H1 (cell line): ENCODE results near the gene KDM4E. TPM values are rescaled to one million over a fixed set of nuclear protein-coding genes. Genes with fewer than 3 reads are reported as not detected.

ENCODE experiments used
- ASH2L ChIP-seq: fragments of 200-600, 300-600 bp; sonication (generic); IDR thresholded peaks from one replicate; pipeline ENCODE4 v1.7.1; 2017; ENCODE audit warnings: low read length
- BACH1 ChIP-seq: IDR thresholded peaks from 2 replicates; pipeline ENCODE4 v1.6.1; 2012; ENCODE audit warnings: low read length, improper control_type of control experiment
- CBX5 ChIP-seq: fragments of 300-800, 300-1000 bp; sonication (generic); IDR thresholded peaks from 2 replicates; pipeline ENCODE4 v1.7.1; 2016; ENCODE audit warnings: antibody characterized with exemption, low read length, low read depth
- CHD1 ChIP-seq: IDR thresholded peaks from 2 replicates; pipeline ENCODE4 v1.6.1; 2012; ENCODE audit warnings: low read depth, low read length, improper control_type of control experiment
- CHD2 ChIP-seq: IDR thresholded peaks from 2 replicates; pipeline ENCODE4 v1.6.1; 2012; ENCODE audit warnings: low read length, improper control_type of control experiment
- GABPA ChIP-seq: IDR thresholded peaks from 2 replicates; pipeline ENCODE4 v1.6.1; 2011; ENCODE audit warnings: mild to moderate bottlenecking, low read length, moderate library complexity, borderline replicate concordance; ENCODE audit not compliant: insufficient read depth
- JUN ChIP-seq: IDR thresholded peaks from 2 replicates; pipeline ENCODE4 v1.6.1; 2011; ENCODE audit warnings: low read depth, mild to moderate bottlenecking, improper control_type of control experiment, low read length
- MAFK ChIP-seq: IDR thresholded peaks from 2 replicates; pipeline ENCODE4 v1.6.1; 2012; ENCODE audit warnings: low read depth, mild to moderate bottlenecking, improper control_type of control experiment, low read length
- NANOG ChIP-seq: IDR thresholded peaks from 2 replicates; pipeline ENCODE4 v1.6.1; 2011; ENCODE audit warnings: low read length, low read depth, mild to moderate bottlenecking, inconsistent platforms; ENCODE audit not compliant: insufficient read depth, poor library complexity, severe bottlenecking
- PHF8 ChIP-seq: fragments of 200-600 bp; sonication (generic); conservative IDR thresholded peaks from 2 replicates; pipeline ENCODE4 v1.7.1; 2012; ENCODE audit warnings: low read depth, mild to moderate bottlenecking, inconsistent platforms, low read length, moderate library complexity
- POLR2A ChIP-seq, 2 experiments: IDR thresholded peaks; 1 replicate in 1 of 2; 2 replicates in 1 of 2; pipeline ENCODE4 v1.6.1; 2011; ENCODE audit warnings: low read depth in 2 of 2, low read length in 2 of 2, mild to moderate bottlenecking in 2 of 2; ENCODE audit errors: control extremely low read depth in 1 of 2
- RBBP5 ChIP-seq: IDR thresholded peaks from 2 replicates; pipeline ENCODE4 v1.7.1; 2012; ENCODE audit warnings: low read depth, mild to moderate bottlenecking, inconsistent platforms, low read length, moderate library complexity, borderline replicate concordance
- RNF2 ChIP-seq: fragments of 200-900, 300-1000 bp; sonication (generic); IDR thresholded peaks from 2 replicates; pipeline ENCODE4 v1.7.1; 2016; ENCODE audit warnings: borderline replicate concordance, low read depth, mild to moderate bottlenecking, antibody characterized with exemption, low read length; ENCODE audit not compliant: poor library complexity, severe bottlenecking; ENCODE audit errors: missing control alignments
- RXRA ChIP-seq: IDR thresholded peaks from 2 replicates; pipeline ENCODE4 v1.6.1; 2011; ENCODE audit warnings: low read depth, mild to moderate bottlenecking, low read length, moderate library complexity; ENCODE audit not compliant: insufficient read depth
- SIRT6 ChIP-seq: IDR thresholded peaks from one replicate; pipeline ENCODE4 v1.7.1; 2012; ENCODE audit warnings: low read length, inconsistent platforms
- SP2 ChIP-seq: IDR thresholded peaks from 2 replicates; pipeline ENCODE4 v1.6.1; 2012; ENCODE audit warnings: mild to moderate bottlenecking, low read length, inconsistent platforms
- SP4 ChIP-seq: IDR thresholded peaks from 2 replicates; pipeline ENCODE4 v1.6.1; 2012; ENCODE audit warnings: low read length, inconsistent platforms
- TAF7 ChIP-seq: optimal IDR thresholded peaks from 2 replicates; pipeline ENCODE3; 2011; ENCODE audit warnings: low read depth, mild to moderate bottlenecking, inconsistent platforms, low read length, moderate library complexity, borderline replicate concordance
- TCF12 ChIP-seq: IDR thresholded peaks from 2 replicates; pipeline ENCODE4 v1.6.1; 2011; ENCODE audit warnings: low read depth, mild to moderate bottlenecking, low read length
- ZNF274 ChIP-seq: IDR thresholded peaks from 2 replicates; pipeline ENCODE4 v1.7.0; 2012; ENCODE audit warnings: low read length, borderline replicate concordance; ENCODE audit errors: extremely low read depth
- polyA plus RNA-seq, 7 experiments: library from polyadenylated mRNA; depleted of rRNA in 3 of 7; stranded (reverse) in 5 of 7; unstranded in 2 of 7; fragments of >200 nt in 5 of 7; fragments of 200-250 nt in 2 of 7; gene quantifications; 1 replicate in 5 of 7; 2 replicates in 1 of 7; 4 replicates in 1 of 7; pipeline versions ENCODE4 v1.2.1 to v1.2.3, GENCODE V29; 2011 to 2013; ENCODE audit warnings: missing spikeins in 2 of 7, mixed read lengths in 2 of 7
- total RNA-seq: library from RNA; stranded (reverse); fragmentation: NEBNext Ultra II Directional; extraction: Animal tissue kit (Norgen Biotek cat#: 25700); gene quantifications from 2 replicates; pipeline ENCODE4 v1.2.1, GENCODE V29; 2021
- TF ChIP-seq, protein P1 (sequence below): IDR thresholded peaks from 2 replicates; pipeline ENCODE4 v1.6.1; 2011; ENCODE audit warnings: low read depth, mild to moderate bottlenecking, low read length; ENCODE audit not compliant: insufficient read depth
- TF ChIP-seq, protein P2 (sequence below): IDR thresholded peaks from 2 replicates; pipeline ENCODE4 v1.6.1; 2012; ENCODE audit warnings: low read length, inconsistent platforms

The KDM4E gene
- total and polyA plus RNA-seq, 2 of the 8 experiments (the other 6 are each of a cell fraction or from before 2014, with no cell fraction given) = not detected

GRCh38 chr11:95067039-95067840 is 42.2 kb downstream of the KDM4E start (continued):
- TF ChIP-seq SIRT6 (no peak), RXRA (no peak), MAFK (no peak), POLR2A (IDR thresholded peaks at IDR 0.05; ENCODE audit: control extremely low read depth in 1 of 2, low read depth in 2 of 2, low read length in 2 of 2) (peak; percentile 62 to 78), ZNF274 (no peak), SP4 (no peak), BACH1 (peak; percentile 57), SP2 (no peak), NANOG (no peak), TAF7 (peak; percentile 17), RNF2 (no peak), TCF12 (no peak), CHD2 (no peak), ASH2L (peak; percentile 66), PHF8 (peak; percentile 81), CBX5 (no peak), JUN (no peak), RBBP5 (no peak; the same call in 1 of the 2 replicates), CHD1 (no peak), GABPA (0 out of 2 replicates have a peak, but pooled peaks have one; percentile 44)
- TF ChIP-seq, protein P1, sequence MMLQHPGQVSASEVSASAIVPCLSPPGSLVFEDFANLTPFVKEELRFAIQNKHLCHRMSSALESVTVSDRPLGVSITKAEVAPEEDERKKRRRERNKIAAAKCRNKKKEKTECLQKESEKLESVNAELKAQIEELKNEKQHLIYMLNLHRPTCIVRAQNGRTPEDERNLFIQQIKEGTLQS = no peak
- TF ChIP-seq, protein P2, sequence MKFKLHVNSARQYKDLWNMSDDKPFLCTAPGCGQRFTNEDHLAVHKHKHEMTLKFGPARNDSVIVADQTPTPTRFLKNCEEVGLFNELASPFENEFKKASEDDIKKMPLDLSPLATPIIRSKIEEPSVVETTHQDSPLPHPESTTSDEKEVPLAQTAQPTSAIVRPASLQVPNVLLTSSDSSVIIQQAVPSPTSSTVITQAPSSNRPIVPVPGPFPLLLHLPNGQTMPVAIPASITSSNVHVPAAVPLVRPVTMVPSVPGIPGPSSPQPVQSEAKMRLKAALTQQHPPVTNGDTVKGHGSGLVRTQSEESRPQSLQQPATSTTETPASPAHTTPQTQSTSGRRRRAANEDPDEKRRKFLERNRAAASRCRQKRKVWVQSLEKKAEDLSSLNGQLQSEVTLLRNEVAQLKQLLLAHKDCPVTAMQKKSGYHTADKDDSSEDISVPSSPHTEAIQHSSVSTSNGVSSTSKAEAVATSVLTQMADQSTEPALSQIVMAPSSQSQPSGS = no peak
